Stimulated activated CD4-positive, alpha-beta T cell treated with anti-CD3 and anti-CD28 coated beads, Interleukin-4, amount 100 ng/mL, for 48 hours (primary cell): Measurements from ENCODE around the gene CERT1.
"Not testable (repeated sequence)": the region's sequence is repeated elsewhere in the genome, so short reads cannot be mapped to it uniquely, and the experiment has no call there.

ENCODE experiments used
- DNase-seq, 2 donors: peaks; one replicate each; pipeline ENCODE4 v3.0.0-alpha.2; 2020; ENCODE audit warnings: low read depth in 2 of 2

The CERT1 gene

GRCh38 chr5:75524071-75524470 is 12.6 kb upstream of the CERT1 start:
- no peak for DNase-seq

- DNase-seq = no peak
These were observed 11.8 kb upstream of the CERT1 start for GRCh38 chr5:75523275-75523674.

DNA sequence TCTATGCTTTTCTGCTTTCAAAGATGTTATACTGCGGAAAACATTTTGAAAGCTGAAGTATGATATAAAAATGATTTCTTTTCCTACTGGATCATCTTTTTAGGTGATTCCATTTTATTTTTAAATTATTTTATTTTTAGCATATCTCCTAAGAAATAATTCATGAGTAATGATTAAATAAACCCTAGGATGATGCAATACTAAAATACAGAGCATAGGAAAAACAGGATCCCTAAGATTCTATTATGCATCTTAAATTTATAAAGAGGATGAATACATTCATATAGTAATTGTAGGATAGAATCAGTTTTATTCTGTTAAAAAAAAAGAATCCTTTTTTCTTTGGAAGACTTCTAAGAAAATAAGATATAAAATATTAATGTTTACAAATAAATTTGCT is 11.1 kb upstream of the CERT1 start:
- DNase-seq = no peak

DNA sequence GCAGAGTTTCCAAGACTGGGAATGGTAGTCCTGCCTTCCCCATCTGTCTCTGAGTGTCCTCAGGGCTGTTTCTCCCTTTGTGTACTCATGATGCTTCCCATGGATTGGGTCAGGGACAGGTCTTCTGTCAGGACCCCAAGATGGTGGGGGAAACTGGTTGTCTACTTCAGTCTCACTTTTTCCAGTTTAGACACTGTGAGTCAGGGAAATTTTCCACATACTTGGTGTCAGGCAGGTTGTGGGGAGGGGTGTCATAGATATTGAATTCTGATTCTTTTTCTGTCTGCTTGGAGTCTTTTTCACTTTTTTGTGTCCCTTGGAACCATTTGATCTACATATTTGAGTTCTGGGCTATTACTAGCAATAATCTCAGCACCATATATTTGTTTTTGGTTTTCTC is 10.6 kb upstream of the CERT1 start:
- DNase-seq = no peak

DNA sequence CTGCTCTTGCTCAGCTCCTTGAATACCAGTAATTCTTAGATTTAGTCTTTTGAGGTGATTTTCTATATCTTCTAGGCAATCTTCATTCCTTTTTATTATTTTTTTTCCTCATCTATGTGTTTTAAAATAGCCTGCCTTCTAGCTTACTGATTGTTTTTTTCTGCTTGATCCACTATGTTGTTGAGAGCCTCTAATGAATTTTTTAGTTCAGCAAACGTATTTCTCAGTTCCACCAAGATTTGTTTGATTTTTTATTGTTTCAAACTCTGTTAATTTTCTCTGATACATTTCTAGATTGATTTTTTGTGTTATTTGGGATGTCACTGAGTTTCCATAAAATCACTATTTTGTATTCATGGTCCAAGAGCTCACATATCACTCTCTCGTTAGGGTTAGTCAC is 9.8 kb upstream of the CERT1 start:
- no peak for DNase-seq

GRCh38 chr5:75519761-75520160 is 8.3 kb upstream of the CERT1 start:
- DNase-seq = no peak

DNA sequence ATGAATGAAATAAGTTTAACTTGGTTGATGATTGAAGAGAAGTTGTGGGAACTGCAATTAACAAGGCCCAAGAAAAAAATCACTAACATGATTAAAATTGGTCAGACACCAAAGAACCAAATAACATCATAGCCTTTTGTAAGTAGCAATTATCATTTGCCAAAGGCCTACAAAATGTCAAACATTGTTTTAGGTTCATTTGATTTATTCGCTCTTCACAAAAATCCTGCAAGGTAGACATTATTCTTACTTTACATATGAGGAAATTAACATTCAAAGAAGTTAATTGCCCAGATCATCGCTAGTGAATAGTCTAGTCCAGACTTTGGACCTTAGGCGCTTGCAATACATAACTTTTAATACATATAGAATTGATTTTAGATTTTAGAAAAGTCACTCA is 2.9 kb upstream of the CERT1 start:
- DNase-seq = no peak

DNA sequence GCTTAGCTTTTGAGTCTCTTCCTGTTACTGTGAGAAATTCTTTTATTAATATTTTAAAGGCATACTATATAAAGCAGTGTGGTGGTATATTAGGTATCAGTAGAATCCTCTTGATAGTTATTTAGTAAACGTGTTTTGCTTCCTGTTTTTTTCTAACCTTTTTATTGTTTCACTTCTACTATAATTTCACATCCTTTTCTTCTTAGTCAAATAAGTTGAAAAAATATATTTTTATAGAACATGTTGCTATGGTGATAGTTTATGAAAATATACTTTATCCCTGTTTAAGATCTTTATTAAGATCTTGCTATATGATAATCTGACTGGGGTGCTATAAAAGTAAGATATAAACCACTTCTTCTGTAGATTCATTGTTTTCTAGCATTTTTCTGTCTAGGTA is 2.4 kb upstream of the CERT1 start:
- DNase-seq = no peak

DNA sequence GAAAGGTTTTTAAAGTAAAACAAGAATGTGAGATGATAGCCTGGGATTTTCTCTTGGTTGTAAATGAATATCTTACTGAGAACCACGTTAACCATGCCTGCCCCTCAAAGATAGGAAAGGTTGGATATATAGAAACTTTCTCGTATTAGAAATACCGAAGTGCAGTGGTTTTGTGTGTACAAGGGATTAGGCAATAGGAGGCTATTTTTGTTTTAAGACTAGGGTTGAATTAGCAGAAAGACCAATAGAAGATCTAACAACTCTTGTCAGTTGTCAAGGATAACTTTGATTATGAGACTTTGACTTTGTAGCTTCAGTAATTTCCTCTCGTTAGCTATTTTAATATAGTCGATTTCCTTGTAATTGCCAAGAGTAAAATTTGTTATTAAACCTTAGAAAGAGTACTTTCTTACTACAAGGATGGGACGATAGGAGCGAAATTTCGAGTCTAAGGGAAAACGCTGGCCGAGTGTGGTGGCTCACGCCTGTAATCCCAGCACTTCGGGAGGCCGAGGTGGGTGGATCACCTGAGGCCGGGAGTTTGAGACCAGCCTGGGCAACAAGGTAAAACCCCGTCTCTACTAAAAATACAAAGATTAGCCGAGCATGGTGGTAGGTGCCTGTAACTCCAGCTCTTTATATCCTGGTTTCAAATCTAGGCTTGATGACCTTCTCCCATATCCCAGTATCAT is 1.1 kb upstream of the CERT1 start:
- DNase-seq = no peak

GRCh38 chr5:75510836-75511434 is 494 bp downstream of the CERT1 start:
- peak; percentile 25 to 31 for DNase-seq

DNA sequence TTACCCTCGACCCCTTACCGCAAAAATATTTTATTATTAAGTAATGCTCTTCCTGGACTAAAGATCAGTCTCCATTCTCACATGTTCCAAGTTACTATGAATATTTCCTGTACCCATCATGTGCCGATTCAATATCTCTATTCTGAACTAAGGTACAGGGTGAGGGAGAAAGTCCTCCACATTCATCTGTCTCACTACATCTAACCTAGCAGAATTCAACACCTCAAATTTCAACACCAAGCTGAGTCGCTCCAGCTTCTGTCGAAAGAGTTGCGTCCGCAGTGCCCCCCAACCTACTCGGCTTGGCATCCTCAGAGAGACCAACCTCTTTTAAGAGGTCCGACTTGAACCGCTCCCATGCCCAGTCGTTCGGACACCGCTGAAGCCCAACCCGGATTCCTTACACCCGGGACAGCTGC is 1.0 kb downstream of the CERT1 start:
- DNase-seq = no peak

- no peak for DNase-seq
These were observed 1.5 kb downstream of the CERT1 start for GRCh38 chr5:75509956-75510355.

GRCh38 chr5:75509546-75509945 is 1.9 kb downstream of the CERT1 start:
- DNase-seq = no peak

DNA sequence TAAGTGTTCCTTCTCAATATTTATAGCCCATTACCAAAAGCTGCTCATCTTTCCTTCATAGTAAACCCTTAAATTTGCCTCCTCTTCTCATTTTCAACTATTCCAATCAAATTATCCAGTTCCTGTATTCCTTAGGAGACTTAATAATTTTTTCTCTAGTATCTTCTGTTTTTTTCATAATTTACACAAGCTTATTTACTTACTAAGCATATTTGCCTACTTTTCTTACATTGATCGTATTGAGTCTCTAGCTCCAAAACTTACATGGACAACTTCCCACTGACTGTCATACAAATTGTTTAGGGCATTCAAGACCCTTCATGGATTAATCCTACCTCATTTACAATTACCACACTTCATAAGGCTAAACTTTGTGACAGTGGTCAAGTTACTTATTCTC is 3.6 kb downstream of the CERT1 start:
- DNase-seq = no peak

GRCh38 chr5:75505112-75505511 is 6.3 kb downstream of the CERT1 start:
- DNase-seq = not testable (repeated sequence)

GRCh38 chr5:75498875-75499274 is 12.6 kb downstream of the CERT1 start:
- not testable (repeated sequence) for DNase-seq

GRCh38 chr5:75498208-75498777 is 13.1 kb downstream of the CERT1 start:
- no peak for DNase-seq

DNA sequence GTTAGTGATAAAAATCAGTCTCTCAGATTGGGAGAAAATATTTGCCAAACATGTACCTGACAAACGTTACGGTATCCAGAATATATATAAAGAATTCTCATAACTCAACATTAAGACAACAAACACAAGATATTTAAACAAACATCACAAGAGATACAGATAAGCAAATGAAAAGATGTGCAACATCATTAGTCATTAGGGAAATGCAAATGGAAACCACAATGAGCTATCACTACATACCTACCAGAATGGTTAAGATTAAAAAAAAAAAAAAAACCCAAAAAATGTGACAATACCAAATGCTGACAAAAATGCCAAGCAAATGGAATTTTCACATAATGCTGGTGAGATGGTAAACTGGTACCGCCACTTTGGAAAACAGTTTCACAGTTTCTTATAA is 15.4 kb downstream of the CERT1 start:
- no peak for DNase-seq

- no peak for DNase-seq
These were observed 19.8 kb downstream of the CERT1 start for GRCh38 chr5:75491621-75492020.

DNA sequence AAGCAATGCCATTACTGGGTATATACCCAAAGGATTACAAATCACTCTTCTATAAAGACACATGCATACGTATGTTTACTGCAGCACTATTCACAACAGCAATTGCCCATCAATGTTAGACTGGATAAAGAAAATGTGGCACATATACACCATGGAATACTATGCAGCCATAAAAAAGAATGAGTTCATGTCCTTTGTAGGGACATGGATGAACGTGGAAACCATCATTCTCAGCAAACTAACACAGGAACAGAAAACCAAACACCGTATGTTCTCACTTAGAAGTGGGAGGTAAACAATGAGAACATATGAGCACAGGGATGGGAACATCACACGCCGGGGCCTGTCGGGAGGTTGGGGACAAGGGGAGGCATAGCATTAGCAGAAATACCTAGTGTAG is 21.6 kb downstream of the CERT1 start:
- DNase-seq = not testable (repeated sequence)

DNA sequence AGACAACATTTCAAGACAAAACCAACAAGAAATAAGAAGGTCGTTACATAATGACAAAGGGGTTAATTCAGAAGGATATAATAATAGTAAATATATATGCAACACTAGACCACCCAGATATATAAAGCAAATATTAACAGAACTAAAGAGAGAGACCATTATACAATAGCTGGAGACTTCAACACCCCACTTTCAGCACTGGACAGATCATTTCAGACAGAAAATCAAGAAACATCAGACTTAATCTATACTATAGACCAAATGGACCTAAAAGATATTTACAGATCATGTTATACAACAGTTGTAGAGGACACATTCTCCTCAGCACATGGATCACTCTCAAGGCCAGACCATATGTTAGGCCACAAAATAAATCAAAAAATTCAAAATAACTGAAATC is 26.8 kb downstream of the CERT1 start:
- no peak for DNase-seq

- DNase-seq = no peak
These were observed 28.9 kb downstream of the CERT1 start for GRCh38 chr5:75482482-75482881.

GRCh38 chr5:75481024-75481423 is 30.4 kb downstream of the CERT1 start:
- DNase-seq = no peak

- DNase-seq = no peak
These were observed 36.1 kb downstream of the CERT1 start for GRCh38 chr5:75475364-75475763.
